ENCODE results near the gene RNF32. TPM values are rescaled to one million over a fixed set of nuclear protein-coding genes. Genes with fewer than 3 reads are reported as not detected.

RNF32 gene
- total and polyA plus RNA-seq, 12 donors = 0.21 to 1.00 (median 0.39) TPM; not detected in 3

DNA sequence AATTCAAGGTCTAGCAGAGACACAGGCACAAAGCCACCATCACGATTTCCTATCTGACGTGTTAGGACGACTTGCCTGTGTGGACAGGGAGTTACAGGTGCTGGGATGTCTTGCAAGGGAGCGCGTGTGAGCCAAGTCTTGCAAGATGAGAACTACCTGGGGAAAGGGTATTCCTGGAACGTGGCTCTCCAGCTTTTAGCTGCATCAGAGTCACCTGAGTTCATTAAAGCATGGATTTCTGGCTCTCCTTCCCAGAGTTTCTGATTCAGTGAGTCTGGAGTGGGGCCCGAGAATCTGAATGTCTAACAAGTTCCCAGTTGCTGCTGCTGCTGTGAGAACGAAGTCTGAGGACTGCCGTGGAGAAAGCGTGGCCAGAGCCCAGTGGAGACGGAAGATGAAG, 30.0 kb upstream of the RNF32 start:
- H3K4me1 ChIP-seq = peaks cover 0 to 22% (median 11%) of the 10 kb centered on the region in 9 donors
- no peaks in the 10 kb centered on the region for H3K36me3 ChIP-seq
- intact Hi-C loops (cut with DNase I) = no loop called here
- TF ChIP-seq CTCF (IDR thresholded peaks at IDR 0.05) = no peak
- H3K27me3 ChIP-seq = peaks cover 0 to 47% (median 27%) of the 10 kb centered on the region in 7 donors
- H3K9me3 ChIP-seq = no peaks in the 10 kb centered on the region
- no peak overlapping the region for H3K4me3 ChIP-seq
- ATAC-seq (no peak), DNase-seq (no peak)
- 82 to 85% methylated on average over 11 of the region's 11 CpGs for WGBS, 2 donors
- no peak overlapping the region for H3K27ac ChIP-seq

GRCh38 chr7:156611014-156612010, 29.3 kb upstream of the RNF32 start:
- Histone ChIP-seq H3K27me3 (peaks cover 0 to 45% (median 27%) of the 10 kb centered on the region in 7 donors), H3K4me3 (no peak overlapping the region), H3K9me3 (no peaks in the 10 kb centered on the region), H3K4me1 (peaks cover 0 to 22% (median 11%) of the 10 kb centered on the region in 9 donors), H3K27ac (no peak overlapping the region), H3K36me3 (no peaks in the 10 kb centered on the region)
- DNase-seq (no peak), ATAC-seq (no peak)
- WGBS, 2 donors = 83 to 86% methylated on average over 17 of the region's 17 CpGs
- no peak for TF ChIP-seq CTCF (IDR thresholded peaks at IDR 0.05)
- intact Hi-C loops (cut with DNase I) = no loop called here

GRCh38 chr7:156612930-156613329, 27.6 kb upstream of the RNF32 start:
- intact Hi-C loops (cut with DNase I) = no loop called here
- ATAC-seq (no peak), DNase-seq (no peak)
- Histone ChIP-seq H3K9me3 (no peaks in the 10 kb centered on the region), H3K27me3 (peaks cover 0 to 51% (median 30%) of the 10 kb centered on the region in 7 donors), H3K4me1 (peaks cover 0 to 16% (median 3%) of the 10 kb centered on the region in 9 donors), H3K27ac (no peak overlapping the region), H3K36me3 (no peaks in the 10 kb centered on the region), H3K4me3 (no peak overlapping the region)
- WGBS, 2 donors = 85 to 92% methylated on average over 10 of the region's 10 CpGs
- no peak for TF ChIP-seq CTCF (IDR thresholded peaks at IDR 0.05)

DNA sequence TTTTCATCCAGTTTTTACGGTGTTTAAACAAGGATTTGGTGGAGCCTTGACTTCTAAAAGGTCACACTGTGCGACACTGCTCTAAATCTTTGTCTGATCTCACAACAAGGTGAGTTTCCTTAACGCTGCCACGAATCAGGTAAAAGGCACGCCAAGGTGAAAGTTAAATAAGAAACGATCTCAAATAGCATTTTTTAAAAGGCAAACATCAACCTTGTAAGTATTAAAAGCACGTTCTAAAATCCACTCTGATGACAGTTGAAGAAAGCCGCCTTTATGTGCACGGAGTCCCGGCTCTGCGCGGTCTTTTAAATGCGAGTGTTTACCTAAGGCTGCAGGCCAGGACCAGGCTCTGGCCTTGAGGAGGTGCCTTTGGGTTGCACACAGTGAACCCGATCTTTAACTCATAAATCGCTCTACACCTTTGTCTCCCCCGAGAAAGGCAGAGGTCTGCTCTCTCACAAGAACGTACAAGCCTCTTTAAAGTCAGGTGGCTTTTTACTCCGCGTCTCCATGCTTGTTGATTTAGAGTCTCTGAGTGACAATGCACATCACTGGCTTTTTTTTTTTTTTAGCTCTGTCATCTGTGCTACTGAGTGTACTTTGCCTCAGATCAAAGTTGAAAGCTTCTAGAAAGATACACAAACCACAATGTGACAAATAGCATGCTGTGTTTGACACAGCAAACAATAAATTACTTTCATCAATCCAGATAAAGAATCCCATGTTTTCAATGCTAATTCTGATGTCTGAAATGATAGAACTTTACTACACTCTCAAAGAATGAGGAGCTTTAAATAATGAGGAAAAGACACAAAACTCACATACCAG, 25.9 kb upstream of the RNF32 start:
- Histone ChIP-seq H3K4me1 (peaks cover 0 to 7% (median 0%) of the 10 kb centered on the region in 9 donors), H3K4me3 (no peak overlapping the region), H3K27me3 (peaks cover 0 to 60% (median 31%) of the 10 kb centered on the region in 7 donors), H3K9me3 (no peaks in the 10 kb centered on the region), H3K27ac (no peak overlapping the region), H3K36me3 (no peaks in the 10 kb centered on the region)
- ATAC-seq = no peak
- intact Hi-C loops (cut with DNase I) = no loop called here
- WGBS, 2 donors = 87 to 92% methylated on average over 19 of the region's 19 CpGs
- DNase-seq = no peak
- TF ChIP-seq CTCF (IDR thresholded peaks at IDR 0.05) = no peak

Data from heart right ventricle (tissue), 16 donors.